GM06990 (cell line): ENCODE results near the gene SEC14L1.

Experiments used
- DNase-seq: peaks from one replicate; pipeline ENCODE4 v3.0.0-alpha.2; 2011; ENCODE audit not compliant: insufficient read length; ENCODE audit errors: extremely low read depth
- H3K27me3 ChIP-seq: replicated peaks from 2 replicates; pipeline ENCODE4 v1.6.0; 2011; ENCODE audit warnings: low read length; ENCODE audit not compliant: control insufficient read depth, insufficient read depth
- H3K36me3 ChIP-seq: 2 replicates; pipeline ENCODE4 v1.5.1; 2011; ENCODE audit warnings: low read length; ENCODE audit not compliant: control insufficient read depth, insufficient read depth
- H3K4me3 ChIP-seq: replicated peaks from 2 replicates; pipeline ENCODE4 v1.5.1; 2011; ENCODE audit warnings: low read depth, mild to moderate bottlenecking, control low read depth, low read length
- CTCF ChIP-seq: IDR thresholded peaks from 2 replicates; pipeline ENCODE4 v1.5.1; 2011; ENCODE audit warnings: low read length, control low read depth, mild to moderate bottlenecking, inconsistent platforms; ENCODE audit not compliant: insufficient read depth, poor library complexity, severe bottlenecking

SEC14L1 gene

GRCh38 chr17:77209330-77209748, 68.6 kb downstream of the SEC14L1 start:
- TF ChIP-seq CTCF: no peak
- no peaks in the 10 kb centered on the region for H3K27me3 ChIP-seq
- no peak overlapping the region for H3K4me3 ChIP-seq
- H3K36me3 ChIP-seq: peaks cover 45% of the 10 kb centered on the region
- DNase-seq: no peak

- Histone ChIP-seq H3K36me3 (peaks cover 50% of the 10 kb centered on the region), H3K4me3 (no peak overlapping the region), H3K27me3 (no peaks in the 10 kb centered on the region)
- no peak for DNase-seq
- TF ChIP-seq CTCF: no peak
Measured at GRCh38 chr17:77210331-77210730, 69.6 kb downstream of the SEC14L1 start.

GRCh38 chr17:77210946-77211541, 70.3 kb downstream of the SEC14L1 start:
- H3K36me3 ChIP-seq: peaks cover 48% of the 10 kb centered on the region
- H3K27me3 ChIP-seq: no peaks in the 10 kb centered on the region
- no peak overlapping the region for H3K4me3 ChIP-seq
- TF ChIP-seq CTCF: no peak
- no peak for DNase-seq

GRCh38 chr17:77211681-77212080, 70.9 kb downstream of the SEC14L1 start:
- no peaks in the 10 kb centered on the region for H3K27me3 ChIP-seq
- TF ChIP-seq CTCF: no peak
- H3K4me3 ChIP-seq: no peak overlapping the region
- no peak for DNase-seq
- H3K36me3 ChIP-seq: peaks cover 51% of the 10 kb centered on the region

GRCh38 chr17:77212081-77212832, 71.5 kb downstream of the SEC14L1 start:
- peak; percentile 79 for DNase-seq
- TF ChIP-seq CTCF: no peak
- Histone ChIP-seq H3K27me3 (no peaks in the 10 kb centered on the region), H3K4me3 (no peak overlapping the region), H3K36me3 (peaks cover 49% of the 10 kb centered on the region)
